GM18858 (cell line): Measurements from ENCODE around the gene TRABD2B.
"Not testable (repeated sequence)": the region's sequence is repeated elsewhere in the genome, so short reads cannot be mapped to it uniquely, and the experiment has no call there.

Experiments
- ATAC-seq: cut with Tn5 transposase; IDR thresholded peaks from one replicate; pipeline ENCODE4 v1.9.1; 2021; ENCODE audit not compliant: unreplicated experiment

TRABD2B gene

GRCh38 chr1:47970882-47971281 lies 26.3 kb downstream of the TRABD2B start:
- no peak for ATAC-seq

DNA sequence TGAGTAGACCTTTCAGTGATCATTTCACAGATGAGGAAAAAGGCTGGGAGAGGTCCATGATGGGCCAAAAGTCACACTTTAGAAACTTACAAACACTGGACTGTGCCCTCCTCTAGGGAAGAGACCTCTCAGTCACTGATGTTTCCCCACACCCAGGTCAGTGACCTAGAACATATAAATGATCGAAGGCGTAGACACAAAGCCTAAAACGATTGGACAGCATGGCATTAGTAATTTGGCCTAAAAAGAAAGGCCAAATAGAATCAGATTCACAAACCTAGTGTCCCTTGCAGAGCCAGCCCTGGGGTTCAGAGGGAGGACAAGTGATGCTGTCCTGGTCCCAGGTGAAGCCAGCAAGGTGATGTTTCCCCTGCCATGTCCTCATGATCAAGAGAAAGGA lies 27.7 kb downstream of the TRABD2B start:
- ATAC-seq, result no peak

DNA sequence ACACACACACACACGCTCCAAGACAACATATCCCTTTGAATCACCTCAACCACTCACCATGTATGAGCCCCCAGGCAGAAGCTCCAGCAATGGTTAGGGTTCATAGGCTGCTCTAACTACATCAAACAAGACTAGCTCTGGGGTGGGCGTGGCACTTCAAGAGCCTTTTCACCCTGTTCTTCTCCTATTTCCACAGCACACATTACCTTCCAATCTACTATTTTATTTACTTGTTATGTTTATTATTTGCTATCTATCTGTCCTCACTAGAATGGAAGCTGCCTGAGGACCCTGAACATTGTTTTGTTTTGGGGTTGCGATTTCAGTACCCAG lies 28.7 kb downstream of the TRABD2B start:
- ATAC-seq, result no peak

DNA sequence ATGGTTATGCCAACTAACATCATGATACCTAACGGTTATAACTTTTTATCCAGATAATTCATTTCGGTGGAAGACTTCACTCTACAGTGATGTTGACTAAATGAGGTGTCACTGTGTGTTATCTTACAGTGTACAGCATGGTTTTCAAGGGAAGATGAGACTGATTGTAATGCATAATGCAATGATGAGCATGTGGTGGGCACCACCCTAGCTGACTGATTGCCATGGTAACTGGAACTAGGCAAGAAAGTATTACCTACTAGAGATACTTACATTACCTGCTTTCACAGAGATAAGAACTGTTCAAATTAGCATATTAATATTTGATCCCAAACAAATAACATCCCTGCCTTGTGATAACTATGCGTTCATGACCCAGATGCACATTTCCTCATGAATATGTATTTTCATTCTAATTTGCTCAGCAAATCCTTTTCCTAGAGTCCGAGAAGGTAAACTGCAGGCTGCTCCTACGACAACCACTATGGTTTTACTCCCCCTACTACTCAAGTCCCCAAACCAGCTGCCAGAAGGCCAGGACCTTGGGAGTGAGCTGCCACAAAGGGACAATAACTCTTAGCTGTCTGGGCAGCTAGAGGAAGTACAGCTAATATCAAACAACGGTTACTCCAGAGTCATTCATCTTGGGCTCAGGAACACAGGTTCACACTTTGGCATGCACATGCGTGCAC lies 29.2 kb downstream of the TRABD2B start:
- ATAC-seq, result no peak

- no peak for ATAC-seq
These were observed 31.4 kb downstream of the TRABD2B start for GRCh38 chr1:47965816-47966215.

DNA sequence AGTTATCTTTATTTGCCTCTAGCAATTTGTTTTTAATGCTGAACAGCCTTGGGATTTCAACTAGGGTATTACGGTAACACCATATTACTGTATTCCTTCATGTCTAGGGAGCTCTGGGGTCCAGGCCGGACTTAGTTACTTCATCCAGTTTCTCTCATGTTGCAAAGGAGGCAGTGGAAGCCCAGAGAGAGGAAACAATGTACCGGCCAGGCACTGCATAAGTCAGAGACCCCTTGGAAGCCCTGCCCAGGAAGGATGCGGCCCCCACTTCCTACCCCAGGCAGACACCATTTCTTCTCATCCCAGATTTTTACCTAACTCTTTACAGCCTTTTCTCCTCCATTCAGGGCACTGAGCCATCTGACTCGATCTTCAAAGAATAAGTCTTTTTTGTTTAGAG lies 32.5 kb downstream of the TRABD2B start:
- no peak for ATAC-seq

GRCh38 chr1:47963568-47964358 lies 33.4 kb downstream of the TRABD2B start:
- ATAC-seq, result no peak

- no peak for ATAC-seq
These were observed 34.3 kb downstream of the TRABD2B start for GRCh38 chr1:47962750-47963492.

- ATAC-seq, result not testable (repeated sequence)
These were observed 35.4 kb downstream of the TRABD2B start for GRCh38 chr1:47961835-47962234.

GRCh38 chr1:47956491-47956890 lies 40.7 kb downstream of the TRABD2B start:
- ATAC-seq, result not testable (repeated sequence)

DNA sequence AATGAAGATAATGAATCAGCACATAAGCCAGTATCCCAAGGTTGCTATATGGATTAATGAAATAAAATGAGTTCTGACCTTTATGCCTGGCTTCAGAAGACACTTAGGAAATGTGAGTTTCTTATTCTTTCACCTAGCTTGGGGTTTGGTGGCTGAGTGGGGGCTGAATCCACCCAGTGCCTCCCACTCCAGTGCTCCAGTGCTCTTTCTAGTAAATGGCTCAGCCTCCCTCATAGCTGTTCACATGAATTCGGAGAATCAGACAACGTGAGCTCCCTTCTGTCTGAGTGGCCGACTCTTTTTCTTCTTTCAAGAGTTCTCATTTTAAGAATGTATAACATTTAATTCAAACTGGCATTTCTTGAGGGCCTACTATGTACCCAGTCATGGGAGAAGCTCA lies 43.5 kb downstream of the TRABD2B start:
- no peak for ATAC-seq

- no peak for ATAC-seq
These were observed 45.5 kb downstream of the TRABD2B start for GRCh38 chr1:47951545-47952235.

- no peak for ATAC-seq
These were observed 46.2 kb downstream of the TRABD2B start for GRCh38 chr1:47951026-47951425.

DNA sequence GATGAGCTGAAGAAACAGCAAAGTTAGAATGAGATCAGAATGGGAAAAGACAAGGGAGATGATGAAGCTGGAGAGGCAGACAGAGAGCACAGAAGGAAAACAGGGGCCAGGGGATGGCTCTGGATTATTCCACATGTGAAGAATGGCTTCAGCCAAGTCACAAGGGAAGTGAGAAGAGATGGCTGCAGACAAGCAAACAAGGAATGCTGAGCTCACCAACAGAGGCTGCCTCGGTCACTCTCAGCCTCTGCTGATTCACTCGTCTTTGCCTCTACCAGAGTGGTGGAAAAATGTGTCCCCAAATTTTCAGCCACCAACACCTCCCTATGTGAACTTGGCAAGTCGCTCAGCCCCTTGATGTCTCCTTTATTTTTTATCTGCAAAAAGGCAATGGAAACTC lies 46.7 kb downstream of the TRABD2B start:
- ATAC-seq, result no peak

GRCh38 chr1:47948126-47948525 lies 49.1 kb downstream of the TRABD2B start:
- no peak for ATAC-seq

GRCh38 chr1:47947531-47947930 lies 49.7 kb downstream of the TRABD2B start:
- ATAC-seq, result no peak

GRCh38 chr1:47944561-47944960 lies 52.6 kb downstream of the TRABD2B start:
- no peak for ATAC-seq

DNA sequence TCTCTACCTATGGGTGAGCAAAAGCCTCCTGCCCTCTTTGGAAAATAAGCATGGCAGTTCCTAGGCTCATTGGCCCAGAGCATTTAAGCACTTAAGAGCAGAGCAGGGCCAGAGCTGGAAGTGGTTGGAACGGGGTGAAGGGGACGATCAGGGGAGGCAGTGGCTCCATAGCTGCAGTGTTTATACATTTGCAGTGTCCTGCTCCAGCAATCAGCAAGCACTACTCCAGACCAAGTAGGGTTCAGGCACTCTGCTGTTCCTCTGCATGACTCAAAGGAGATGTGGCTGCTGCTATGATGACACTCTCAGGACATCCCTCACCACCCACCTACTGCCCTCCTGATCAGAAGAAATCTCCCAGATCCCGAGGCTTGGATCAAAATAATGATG lies 55.0 kb downstream of the TRABD2B start:
- ATAC-seq, result no peak

- no peak for ATAC-seq
These were observed 55.5 kb downstream of the TRABD2B start for GRCh38 chr1:47941609-47942239.

- no peak for ATAC-seq
These were observed 56.4 kb downstream of the TRABD2B start for GRCh38 chr1:47940779-47941178.

DNA sequence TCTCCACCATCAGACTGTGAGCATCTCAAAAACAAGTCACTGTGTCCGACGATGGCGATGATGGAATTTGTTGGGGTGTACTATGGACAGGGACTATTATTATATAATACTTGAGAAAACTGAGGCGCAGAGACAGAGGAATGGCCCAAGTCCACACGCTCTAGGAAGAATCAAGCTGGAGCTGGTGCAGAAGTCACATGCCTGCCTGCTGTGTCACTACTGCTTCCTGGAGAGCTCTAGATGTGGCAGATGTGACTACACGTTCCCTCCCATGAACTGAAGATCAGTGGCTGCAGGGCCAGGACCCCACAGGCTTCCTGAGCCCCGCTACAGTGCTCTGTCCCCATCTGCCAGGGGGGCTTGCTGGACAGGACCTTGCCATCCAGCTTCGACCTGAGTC lies 56.9 kb downstream of the TRABD2B start:
- ATAC-seq, result no peak
